Femur (tissue), 1 donor: Measurements from ENCODE around the gene ACSS2.
A peak's percentile ranks its signal among the peaks of the same experiment; 100 is the strongest.
"Not testable (repeated sequence)": the region's sequence is repeated elsewhere in the genome, so short reads cannot be mapped to it uniquely, and the experiment has no call there.

Source experiments
- DNase-seq: peaks from one replicate; pipeline ENCODE4 v3.0.0-alpha.2; 2017

ACSS2 gene

DNA sequence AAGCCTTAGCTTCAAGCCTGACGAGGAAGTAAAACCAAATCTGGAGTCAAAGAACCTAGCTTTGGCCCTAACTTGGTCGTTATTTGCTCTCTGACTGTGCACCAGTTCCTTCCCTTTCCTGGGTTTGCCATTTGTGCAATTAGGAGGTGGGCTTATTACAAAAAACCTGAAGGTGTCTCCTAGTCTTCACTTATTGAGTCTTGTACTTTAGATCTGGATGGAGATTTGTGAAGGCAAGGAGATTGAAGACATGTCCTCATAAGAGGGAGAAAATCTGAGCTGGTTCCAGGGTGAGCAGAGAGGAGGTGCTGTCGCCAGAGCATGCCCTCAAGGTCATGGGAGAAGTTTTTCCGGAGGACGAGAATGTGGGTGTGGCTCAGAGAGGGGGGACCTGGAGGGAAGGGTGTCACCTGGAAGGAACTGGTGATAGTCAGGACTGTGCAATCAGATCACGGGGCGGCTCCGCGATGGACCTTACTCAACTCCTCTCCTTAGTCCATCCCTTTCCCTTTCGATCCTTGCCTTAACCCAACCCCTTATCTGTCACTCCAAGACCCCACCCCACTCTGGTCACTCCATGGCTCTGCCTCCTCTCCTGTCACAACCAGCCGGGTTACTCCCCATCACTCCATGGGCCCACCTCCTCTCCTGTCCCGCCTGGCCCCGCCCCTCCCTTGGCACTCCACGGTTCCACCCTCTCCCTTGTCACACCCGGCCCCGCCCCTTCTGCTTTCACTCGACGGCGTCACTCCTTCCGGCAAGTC lies 588 bp upstream of the ACSS2 start:
- no peak for DNase-seq

DNA sequence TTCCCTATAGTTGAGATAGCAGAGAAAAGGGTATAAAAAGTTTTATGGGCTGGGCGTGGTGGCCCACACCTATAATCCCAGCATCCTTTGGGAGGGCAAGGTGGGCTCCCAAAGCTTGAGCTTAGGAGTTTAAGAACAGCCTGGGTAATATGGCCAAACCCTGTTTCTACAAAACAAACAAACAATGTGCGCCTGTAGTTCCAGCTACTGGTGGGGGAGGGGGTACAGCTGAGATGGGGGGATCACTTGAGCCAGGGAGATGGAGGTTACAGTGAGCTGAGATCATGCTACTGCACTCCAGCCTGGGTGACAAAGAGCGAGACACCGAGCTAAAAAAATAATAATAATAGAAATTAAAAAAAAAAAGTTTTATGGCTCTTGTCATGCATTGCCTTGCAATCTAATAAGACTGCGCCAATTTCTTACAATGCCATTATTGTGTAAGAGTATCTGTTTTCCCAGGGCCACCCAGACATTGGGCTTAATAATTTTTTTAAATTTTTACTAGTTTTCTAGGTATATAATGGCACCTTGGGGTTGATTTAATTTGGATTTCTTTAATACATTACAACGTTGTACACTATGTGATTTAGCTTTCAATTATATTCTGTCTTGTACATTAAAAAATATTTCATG lies 3.9 kb downstream of the ACSS2 start:
- DNase-seq = no peak

DNA sequence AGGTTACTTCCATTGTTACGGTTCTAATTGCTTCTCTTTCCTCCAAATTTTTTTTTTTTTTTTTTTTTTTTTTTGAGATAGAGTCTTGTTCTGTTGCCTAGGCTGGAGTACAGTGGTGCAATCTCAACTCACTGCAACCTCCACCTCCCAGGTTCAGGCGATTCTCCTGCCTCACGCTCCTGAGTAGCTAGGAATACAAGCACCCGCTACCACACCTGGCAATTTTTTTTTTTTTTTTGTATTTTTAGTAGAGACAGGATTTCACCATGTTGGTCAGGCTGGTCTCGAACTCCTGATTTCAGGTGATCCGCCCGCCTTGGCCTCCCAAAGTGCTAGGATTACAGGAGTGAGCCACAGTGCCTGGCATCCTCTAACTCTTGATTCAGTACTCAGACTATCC lies 4.6 kb downstream of the ACSS2 start:
- DNase-seq = not testable (repeated sequence)

DNA sequence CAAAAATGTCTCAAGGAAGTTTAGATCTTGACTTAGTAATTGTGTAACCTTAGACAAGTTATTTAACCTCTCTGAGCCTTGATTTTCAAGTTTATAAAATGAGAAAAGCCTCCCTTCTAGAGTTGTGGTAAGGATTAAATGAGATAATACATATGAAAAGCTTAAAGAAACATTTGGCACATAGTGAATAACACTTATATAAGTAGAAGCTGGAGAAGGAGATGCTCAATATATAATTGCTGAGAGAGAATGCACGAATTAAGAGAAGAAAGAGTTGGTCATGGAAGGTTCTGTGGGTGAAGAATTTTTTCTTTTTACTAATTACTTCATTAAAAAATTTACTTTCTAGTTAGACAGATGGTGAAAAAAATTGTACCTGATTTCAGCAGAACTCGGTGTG lies 5.3 kb downstream of the ACSS2 start:
- DNase-seq = no peak

- DNase-seq = no peak
Measured at GRCh38 chr20:34883087-34883688, 6.8 kb downstream of the ACSS2 start.

- DNase-seq = no peak
Measured at GRCh38 chr20:34883809-34884208, 7.4 kb downstream of the ACSS2 start.

GRCh38 chr20:34884260-34884659 lies 7.8 kb downstream of the ACSS2 start:
- DNase-seq = no peak

GRCh38 chr20:34886122-34886521 lies 9.7 kb downstream of the ACSS2 start:
- no peak for DNase-seq

DNA sequence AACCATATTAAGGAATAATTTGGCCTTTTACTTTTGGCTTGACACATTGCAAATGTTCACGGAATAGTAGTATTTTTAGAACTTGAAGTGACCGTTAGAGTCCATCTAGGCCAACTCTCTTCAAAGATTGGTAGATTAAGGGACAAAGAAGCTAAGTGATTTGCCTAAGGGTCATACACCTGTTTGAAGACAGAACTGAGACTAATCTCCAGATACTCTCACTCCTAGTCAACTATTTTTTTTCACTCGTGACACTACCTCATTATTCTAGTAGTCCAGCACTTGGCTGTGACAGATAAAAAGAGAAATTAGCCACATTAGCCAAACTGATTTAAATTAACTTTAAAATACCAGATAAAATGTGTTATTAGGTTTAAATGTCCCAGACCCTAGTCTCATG lies 10.6 kb downstream of the ACSS2 start:
- no peak for DNase-seq

GRCh38 chr20:34888468-34888867 lies 12.1 kb downstream of the ACSS2 start:
- no peak for DNase-seq

GRCh38 chr20:34891166-34892062 lies 15.0 kb downstream of the ACSS2 start:
- no peak for DNase-seq

GRCh38 chr20:34892671-34893070 lies 16.3 kb downstream of the ACSS2 start:
- DNase-seq = no peak

DNA sequence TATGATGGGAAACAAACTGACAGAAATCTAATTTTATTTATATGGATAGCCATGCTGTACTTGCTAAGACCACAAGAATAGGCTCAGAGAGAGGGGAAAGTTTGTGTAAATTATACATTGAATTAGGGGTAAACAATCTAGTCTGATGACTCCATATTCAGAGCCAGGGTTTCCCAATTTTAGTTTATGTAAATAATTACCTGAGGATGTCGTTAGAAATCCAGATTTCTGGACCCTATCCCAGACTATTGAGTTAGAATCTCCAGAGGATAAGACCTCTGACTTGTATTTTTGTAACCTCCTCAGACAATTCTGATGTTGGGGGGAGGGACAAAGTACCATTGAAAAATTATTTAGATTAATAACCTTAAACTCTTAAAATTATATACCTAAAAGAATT lies 18.3 kb downstream of the ACSS2 start:
- no peak for DNase-seq

GRCh38 chr20:34895465-34895864 lies 19.1 kb downstream of the ACSS2 start:
- no peak for DNase-seq

DNA sequence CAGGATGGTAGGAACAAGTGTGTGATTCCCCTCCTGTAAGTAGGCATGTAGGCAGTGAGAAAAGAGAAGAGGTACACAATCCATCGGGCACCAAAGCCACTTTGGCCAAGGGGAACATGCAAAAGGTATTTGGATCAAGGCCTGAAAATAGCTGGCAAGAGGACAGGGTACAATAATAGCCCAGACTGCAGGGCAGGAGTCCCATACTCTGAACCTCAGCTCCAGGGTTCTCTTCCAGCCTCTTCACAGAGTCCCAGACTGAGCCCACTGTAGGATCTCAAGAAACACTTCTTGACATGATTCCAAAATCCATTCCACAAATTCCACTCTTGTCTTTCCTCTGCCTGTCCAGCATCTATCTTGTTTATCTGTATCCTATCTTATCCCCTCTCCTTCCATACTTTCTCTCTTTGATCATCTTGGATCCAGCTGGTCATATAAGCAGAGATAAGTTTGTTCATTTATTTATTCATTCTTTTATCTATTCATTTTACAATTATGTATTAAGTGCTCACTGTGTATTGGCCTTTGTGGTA lies 19.7 kb downstream of the ACSS2 start:
- no peak for DNase-seq

- not testable (repeated sequence) for DNase-seq
Measured at GRCh38 chr20:34898129-34898528, 21.7 kb downstream of the ACSS2 start.

- DNase-seq = not testable (repeated sequence)
Measured at GRCh38 chr20:34898731-34899130, 22.3 kb downstream of the ACSS2 start.

- no peak for DNase-seq
Measured at GRCh38 chr20:34904202-34904621, 27.8 kb downstream of the ACSS2 start.

DNA sequence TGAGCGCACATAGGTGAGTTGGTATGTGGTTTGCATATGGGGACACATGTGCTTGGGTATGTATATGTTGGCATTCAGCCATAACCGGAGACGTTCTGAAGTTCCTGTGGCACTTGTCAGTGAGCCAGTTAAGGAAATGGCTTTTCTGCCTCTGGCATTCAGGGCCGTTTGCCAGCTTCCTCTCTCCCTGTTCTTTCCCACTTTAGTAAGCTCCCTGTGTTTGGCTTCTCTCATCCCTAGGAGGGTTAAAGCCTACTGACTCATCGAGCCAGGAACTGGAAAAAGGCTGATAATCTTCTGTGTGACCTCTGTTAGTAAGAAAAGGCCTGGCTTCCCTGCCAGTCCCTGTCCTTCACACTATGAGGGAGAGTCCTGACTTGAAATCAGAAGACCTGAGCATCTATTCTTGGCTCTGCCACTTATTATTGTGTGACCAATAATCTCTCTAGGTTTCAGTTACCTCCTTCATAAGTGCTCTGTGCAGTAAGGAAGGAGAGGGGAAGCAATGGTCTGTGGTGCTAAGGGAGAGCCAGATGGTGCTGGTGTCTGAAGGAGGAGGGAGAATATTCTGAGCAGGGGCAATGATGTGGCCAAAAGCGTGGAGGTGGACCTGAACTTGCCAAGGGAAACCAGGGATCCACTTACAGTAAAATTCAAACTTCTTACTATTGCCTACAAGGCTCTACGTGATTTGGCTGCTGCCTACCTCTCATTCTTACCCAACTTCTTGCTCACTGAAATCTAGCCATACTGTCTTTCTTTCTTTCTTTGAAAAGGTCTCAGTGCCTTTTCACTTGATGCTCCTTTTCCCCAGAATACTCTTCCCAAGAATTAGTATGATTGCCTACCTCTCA lies 31.4 kb downstream of the ACSS2 start:
- DNase-seq = peak; percentile 59

- DNase-seq = no peak
Measured at GRCh38 chr20:34915131-34915530, 38.7 kb downstream of the ACSS2 start.

DNA sequence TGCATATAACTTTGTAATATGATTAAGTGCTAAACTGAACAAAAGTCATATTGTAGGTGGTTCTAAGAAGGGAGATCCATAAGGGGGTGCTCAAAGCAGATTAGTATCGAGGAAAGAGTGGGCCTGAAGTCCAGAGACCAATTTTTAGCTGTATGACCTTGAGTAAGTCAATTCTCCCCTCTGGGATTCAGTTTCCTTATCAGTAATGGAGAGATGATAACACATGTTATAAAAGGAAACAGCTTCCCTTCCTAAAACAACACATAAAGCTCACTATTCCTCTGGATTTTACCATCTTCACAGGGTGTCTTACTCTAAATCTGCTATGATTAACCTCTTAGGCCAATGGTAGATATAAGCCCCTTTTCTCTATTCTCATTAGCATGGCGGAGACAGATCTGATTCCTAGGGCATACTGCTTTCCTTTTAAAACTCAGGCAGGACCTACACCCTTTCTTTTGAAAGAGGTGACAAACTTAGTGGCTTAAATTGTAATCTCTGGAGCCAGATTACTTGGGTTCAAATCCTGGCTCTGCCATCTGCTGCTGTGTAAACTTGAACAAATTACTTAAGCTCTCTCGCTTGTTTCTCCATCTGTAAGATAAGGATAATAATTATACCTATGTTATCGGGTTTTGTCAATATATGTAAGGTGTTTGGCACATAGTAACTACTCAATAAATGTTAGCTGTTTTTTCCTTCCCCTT lies 39.5 kb downstream of the ACSS2 start:
- DNase-seq = no peak
